ENCODE results near the gene APOBEC3F. TPM values are rescaled to one million over a fixed set of nuclear protein-coding genes. Genes with fewer than 3 reads are reported as not detected.
A peak's percentile ranks its signal among the peaks of the same experiment; 100 is the strongest.
"Not testable (repeated sequence)": the region's sequence is repeated elsewhere in the genome, so short reads cannot be mapped to it uniquely, and the experiment has no call there.

Gene APOBEC3F
- total RNA-seq: 5.3 to 8.3 TPM (median 6.5 TPM) in 3 replicates
- long read RNA-seq, partial matches to known transcripts: 2 of 9 reads
- long read RNA-seq, other reads (novel, unspliced or antisense): 4 of 9 reads

- not testable (repeated sequence) for DNase-seq (ENCODE audit: low spot score); H3K36me3 Mint-ChIP-seq (ENCODE audit: low read depth); H3K9me3 Mint-ChIP-seq (ENCODE audit: low read depth); H3K4me1 Mint-ChIP-seq (ENCODE audit: low read depth); H3K27me3 Mint-ChIP-seq (ENCODE audit: low read depth)
- Mint-ChIP-seq H3K27ac (ENCODE audit: unreplicated experiment) (peak within 1 kb of the TSS; percentile 85), H3K4me3 (ENCODE audit: unreplicated experiment) (peak within 1 kb of the TSS; percentile 75)
- peak; percentile 36 for TF ChIP-seq CTCF (IDR thresholded peaks at IDR 0.05)
These were observed at the start of gene APOBEC3F for GRCh38 chr22:39040538-39041296. Gene APOBEC3F (plus strand): TSS chr22:39040864. CDS start chr22:39040961, 97 bp downstream.

GRCh38 chr22:38992871-38993371 lies 47.7 kb upstream of the APOBEC3F start:
- not testable (repeated sequence) for H3K9me3 Mint-ChIP-seq (ENCODE audit: low read depth); DNase-seq (ENCODE audit: low spot score); H3K4me3 Mint-ChIP-seq (ENCODE audit: unreplicated experiment); H3K4me1 Mint-ChIP-seq (ENCODE audit: low read depth); H3K36me3 Mint-ChIP-seq (ENCODE audit: low read depth); H3K27ac Mint-ChIP-seq (ENCODE audit: unreplicated experiment)
- H3K27me3 Mint-ChIP-seq (ENCODE audit: low read depth): peaks cover 13% of the 10 kb centered on the region

GRCh38 chr22:38996105-38996504 lies 44.6 kb upstream of the APOBEC3F start:
- DNase-seq (ENCODE audit: low spot score): no peak
- Mint-ChIP-seq H3K27ac (ENCODE audit: unreplicated experiment) (no peak overlapping the region), H3K36me3 (ENCODE audit: low read depth) (no peaks in the 10 kb centered on the region), H3K9me3 (ENCODE audit: low read depth) (peaks cover 4% of the 10 kb centered on the region), H3K4me1 (ENCODE audit: low read depth) (no peaks in the 10 kb centered on the region), H3K27me3 (ENCODE audit: low read depth) (peaks cover 27% of the 10 kb centered on the region), H3K4me3 (ENCODE audit: unreplicated experiment) (no peak overlapping the region)
- no peak for TF ChIP-seq CTCF (IDR thresholded peaks at IDR 0.05)

- H3K27ac Mint-ChIP-seq (ENCODE audit: unreplicated experiment): no peak overlapping the region
- no peak for DNase-seq (ENCODE audit: low spot score)
- H3K9me3 Mint-ChIP-seq (ENCODE audit: low read depth): peaks cover 4% of the 10 kb centered on the region
- no peak overlapping the region for H3K4me3 Mint-ChIP-seq (ENCODE audit: unreplicated experiment)
- H3K36me3 Mint-ChIP-seq (ENCODE audit: low read depth): no peaks in the 10 kb centered on the region
- no peaks in the 10 kb centered on the region for H3K4me1 Mint-ChIP-seq (ENCODE audit: low read depth)
- no peak for TF ChIP-seq CTCF (IDR thresholded peaks at IDR 0.05)
- peaks cover 28% of the 10 kb centered on the region for H3K27me3 Mint-ChIP-seq (ENCODE audit: low read depth)
These were observed 43.1 kb upstream of the APOBEC3F start for GRCh38 chr22:38997518-38997917.

GRCh38 chr22:39003165-39003638 lies 37.5 kb upstream of the APOBEC3F start:
- H3K27ac Mint-ChIP-seq (ENCODE audit: unreplicated experiment): no peak overlapping the region
- peaks cover under 1% of the 10 kb centered on the region for H3K9me3 Mint-ChIP-seq (ENCODE audit: low read depth)
- H3K36me3 Mint-ChIP-seq (ENCODE audit: low read depth): no peaks in the 10 kb centered on the region
- H3K4me1 Mint-ChIP-seq (ENCODE audit: low read depth): peaks cover 7% of the 10 kb centered on the region
- DNase-seq (ENCODE audit: low spot score): no peak
- no peak overlapping the region for H3K4me3 Mint-ChIP-seq (ENCODE audit: unreplicated experiment)
- peaks cover 12% of the 10 kb centered on the region for H3K27me3 Mint-ChIP-seq (ENCODE audit: low read depth)
- peak; percentile 87 for TF ChIP-seq CTCF (IDR thresholded peaks at IDR 0.05)
